K562 (cell line): ENCODE results near the gene CCM2.

Experiments used
- BCL6 ChIP-seq: fragments of 250-450 bp; sonication (Bioruptor Pico); IDR thresholded peaks from 2 replicates; pipeline ENCODE4 v1.4.0; 2020
- HCFC1 ChIP-seq: IDR thresholded peaks from 2 replicates; pipeline ENCODE4 v1.6.1; 2012; ENCODE audit warnings: low read depth, low read length, improper control_type of control experiment
- JUN ChIP-seq, 2 experiments: sonication (generic) in 1 of 2; formaldehyde crosslinking in 1 of 2; IDR thresholded peaks; 2 replicates each; pipeline versions ENCODE4 v1.6.1 to v1.8.0; 2012 to 2022; ENCODE audit warnings: borderline replicate concordance in 2 of 2, mild to moderate bottlenecking in 2 of 2, improper control_type of control experiment in 1 of 2, low read depth in 1 of 2, low read length in 1 of 2, missing genetic modification reagents in 1 of 2
- MAFK ChIP-seq: IDR thresholded peaks from 2 replicates; pipeline ENCODE4 v1.6.1; 2011; ENCODE audit warnings: low read length, improper control_type of control experiment
- NFYB ChIP-seq: IDR thresholded peaks from 2 replicates; pipeline ENCODE4 v1.6.1; 2011; ENCODE audit warnings: mild to moderate bottlenecking, moderate library complexity; ENCODE audit not compliant: insufficient read length; ENCODE audit errors: extremely low read depth
- POLR2A ChIP-seq: fragments of 450-650 bp; conservative IDR thresholded peaks from 2 replicates; pipeline ENCODE4 v1.6.1; 2016
- ZBTB8A ChIP-seq: fragments of 450-650 bp; IDR thresholded peaks from 2 replicates; pipeline ENCODE4 v1.6.1; 2018; ENCODE audit warnings: mild to moderate bottlenecking, moderate library complexity; ENCODE audit not compliant: partially characterized antibody
- ZNF3 ChIP-seq: fragments of 250-450 bp; sonication (Bioruptor Pico); IDR thresholded peaks from 2 replicates; pipeline ENCODE4 v1.5.0; 2021; ENCODE audit warnings: mild to moderate bottlenecking, moderate library complexity
- TF ChIP-seq, protein P1 (sequence below), 3 experiments: IDR thresholded peaks in 2 of 3; conservative IDR thresholded peaks in 1 of 3; 2 replicates each; pipeline ENCODE4 v1.5.1; 2011 to 2012; ENCODE audit warnings: low read length in 3 of 3, mild to moderate bottlenecking in 3 of 3, control low read depth in 2 of 3, improper control_type of control experiment in 1 of 3, inconsistent platforms in 1 of 3, low read depth in 1 of 3, mixed read lengths in 1 of 3, moderate library complexity in 1 of 3; ENCODE audit not compliant: insufficient read depth in 2 of 3

DNA sequence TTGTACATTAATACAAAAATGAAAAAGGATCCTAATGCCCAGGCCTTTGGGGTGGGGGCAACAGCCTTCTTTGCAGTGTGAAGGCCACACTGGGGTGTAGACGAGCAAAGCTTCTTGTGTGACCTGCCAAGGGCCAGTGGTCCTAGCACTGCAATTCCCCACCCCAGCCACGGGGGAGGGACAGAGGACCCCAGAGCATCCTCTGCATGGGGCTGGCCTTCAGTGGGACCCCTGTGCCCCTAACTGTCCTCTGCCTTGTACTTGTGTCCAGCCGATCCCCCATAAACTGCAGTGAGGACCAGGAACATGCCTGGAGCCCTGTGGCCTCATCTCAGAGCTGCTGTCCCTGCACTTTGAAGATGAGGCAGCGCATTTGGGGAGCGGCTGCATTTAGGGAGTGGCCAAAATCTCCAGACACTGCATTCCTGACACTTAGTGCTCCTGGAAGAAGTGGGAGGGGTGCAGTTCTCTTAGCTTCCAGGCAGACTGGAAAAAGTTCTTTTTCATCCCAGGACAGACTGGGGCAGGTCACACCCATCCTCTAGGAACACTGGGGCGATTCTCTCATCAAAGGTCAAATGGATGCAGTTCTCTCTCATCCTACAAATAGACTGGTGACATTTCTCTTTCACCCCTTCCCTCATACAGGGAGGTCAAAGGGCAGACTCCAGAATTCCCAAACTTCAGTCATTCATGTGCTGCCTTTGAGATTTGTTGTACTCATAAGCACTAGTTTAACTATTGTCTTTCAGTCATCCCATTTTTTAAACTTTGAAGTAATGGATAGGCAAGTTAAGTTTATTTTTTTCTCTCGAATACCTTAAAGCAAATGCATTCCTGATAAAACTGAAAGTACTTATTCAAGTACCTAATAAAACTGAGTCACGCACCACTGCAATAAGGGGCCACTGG is 20.3 kb upstream of the CCM2 start:
- TF ChIP-seq JUN (IDR thresholded peaks at IDR 0.05; ENCODE audit: borderline replicate concordance, low read depth, low read length) (no peak), JUN (CRISPR knock-in tag; IDR thresholded peaks at IDR 0.05; ENCODE audit: borderline replicate concordance) (no peak), POLR2A (no peak), NFYB (no peak), MAFK (no peak), ZNF3 (no peak), HCFC1 (no peak), ZBTB8A (no peak), BCL6 (CRISPR knock-in tag) (no peak)
- TF ChIP-seq, protein P1, sequence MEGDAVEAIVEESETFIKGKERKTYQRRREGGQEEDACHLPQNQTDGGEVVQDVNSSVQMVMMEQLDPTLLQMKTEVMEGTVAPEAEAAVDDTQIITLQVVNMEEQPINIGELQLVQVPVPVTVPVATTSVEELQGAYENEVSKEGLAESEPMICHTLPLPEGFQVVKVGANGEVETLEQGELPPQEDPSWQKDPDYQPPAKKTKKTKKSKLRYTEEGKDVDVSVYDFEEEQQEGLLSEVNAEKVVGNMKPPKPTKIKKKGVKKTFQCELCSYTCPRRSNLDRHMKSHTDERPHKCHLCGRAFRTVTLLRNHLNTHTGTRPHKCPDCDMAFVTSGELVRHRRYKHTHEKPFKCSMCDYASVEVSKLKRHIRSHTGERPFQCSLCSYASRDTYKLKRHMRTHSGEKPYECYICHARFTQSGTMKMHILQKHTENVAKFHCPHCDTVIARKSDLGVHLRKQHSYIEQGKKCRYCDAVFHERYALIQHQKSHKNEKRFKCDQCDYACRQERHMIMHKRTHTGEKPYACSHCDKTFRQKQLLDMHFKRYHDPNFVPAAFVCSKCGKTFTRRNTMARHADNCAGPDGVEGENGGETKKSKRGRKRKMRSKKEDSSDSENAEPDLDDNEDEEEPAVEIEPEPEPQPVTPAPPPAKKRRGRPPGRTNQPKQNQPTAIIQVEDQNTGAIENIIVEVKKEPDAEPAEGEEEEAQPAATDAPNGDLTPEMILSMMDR (IDR thresholded peaks at IDR 0.05 in 2 of 3, conservative IDR thresholded peaks at IDR 0.05 in 1 of 3; ENCODE audit: insufficient read depth in 2 of 3, low read depth in 1 of 3, low read length in 3 of 3), result peak; percentile 4 to 25 (median 18); a peak in 1 of 6 replicates
